Measurements from ENCODE around the gene H2AZ2. TPM values are rescaled to one million over a fixed set of nuclear protein-coding genes. Genes with fewer than 3 reads are reported as not detected.
"Not testable (repeated sequence)": the region's sequence is repeated elsewhere in the genome, so short reads cannot be mapped to it uniquely, and the experiment has no call there.

Gene H2AZ2
- total RNA-seq (2014; rRNA removed; shearing (Covaris generic)): 822 and 1,026 TPM in 2 replicates

DNA sequence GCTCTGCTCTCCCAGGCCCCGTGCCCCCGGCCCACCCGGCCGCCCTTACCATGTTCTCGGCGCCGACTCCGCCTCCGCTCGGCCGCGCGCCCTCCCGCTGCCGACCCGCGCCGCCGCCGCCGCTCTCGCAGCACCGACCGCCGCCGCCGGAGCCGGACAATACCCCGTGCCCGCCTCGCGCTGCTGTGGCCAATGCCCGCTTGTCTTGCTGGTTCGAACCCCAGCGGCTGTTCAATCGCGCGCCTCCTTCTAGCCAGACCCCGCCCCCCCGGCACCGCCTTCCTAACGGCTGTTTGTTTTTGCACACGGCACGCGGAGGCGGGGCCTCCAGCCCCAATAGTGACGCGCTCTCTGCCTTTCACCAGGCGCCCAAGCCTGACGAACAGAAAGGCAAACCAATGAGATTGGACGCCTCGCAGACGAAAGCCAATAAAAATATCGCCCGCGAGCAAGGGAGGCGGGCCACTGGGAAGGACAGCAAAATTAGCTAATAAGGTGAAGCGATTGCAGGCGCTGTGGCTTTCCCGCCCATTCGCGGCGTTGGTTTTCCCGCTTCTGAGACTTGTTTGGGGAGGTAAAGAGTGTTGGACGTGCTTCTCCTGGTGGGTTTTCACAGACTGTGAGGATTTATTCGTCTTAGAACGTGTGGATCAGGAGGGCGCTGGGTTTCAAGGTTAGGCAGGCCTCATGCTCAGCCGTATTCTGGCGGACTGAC lies at the start of gene H2AZ2:
TSS of gene H2AZ2 (minus strand) at position 168 of the 715 bp plus-strand sequence. CDS start at position 52, 116 bp downstream.
- DNase-seq (ENCODE audit: low read depth): peak; percentile 100

DNA sequence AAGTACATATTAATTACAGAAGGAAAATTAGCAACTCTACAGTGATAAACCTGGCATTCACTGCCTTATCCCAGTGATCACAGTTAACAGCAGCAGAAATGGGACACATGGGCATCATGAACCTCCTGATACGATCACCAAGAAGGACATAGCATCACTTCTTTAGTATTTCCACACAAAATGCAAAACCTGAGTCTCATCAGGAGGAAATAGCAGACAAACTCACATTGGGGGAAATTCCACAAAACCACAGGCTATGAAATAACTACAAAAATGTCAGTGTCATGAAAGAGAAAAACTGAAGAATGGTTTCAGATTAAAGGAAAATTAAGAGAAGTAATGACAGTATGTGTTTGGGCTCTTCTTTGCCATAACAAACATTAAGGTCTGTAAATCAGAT lies 49.4 kb upstream of the H2AZ2 start:
- DNase-seq (ENCODE audit: low read depth): no peak

DNA sequence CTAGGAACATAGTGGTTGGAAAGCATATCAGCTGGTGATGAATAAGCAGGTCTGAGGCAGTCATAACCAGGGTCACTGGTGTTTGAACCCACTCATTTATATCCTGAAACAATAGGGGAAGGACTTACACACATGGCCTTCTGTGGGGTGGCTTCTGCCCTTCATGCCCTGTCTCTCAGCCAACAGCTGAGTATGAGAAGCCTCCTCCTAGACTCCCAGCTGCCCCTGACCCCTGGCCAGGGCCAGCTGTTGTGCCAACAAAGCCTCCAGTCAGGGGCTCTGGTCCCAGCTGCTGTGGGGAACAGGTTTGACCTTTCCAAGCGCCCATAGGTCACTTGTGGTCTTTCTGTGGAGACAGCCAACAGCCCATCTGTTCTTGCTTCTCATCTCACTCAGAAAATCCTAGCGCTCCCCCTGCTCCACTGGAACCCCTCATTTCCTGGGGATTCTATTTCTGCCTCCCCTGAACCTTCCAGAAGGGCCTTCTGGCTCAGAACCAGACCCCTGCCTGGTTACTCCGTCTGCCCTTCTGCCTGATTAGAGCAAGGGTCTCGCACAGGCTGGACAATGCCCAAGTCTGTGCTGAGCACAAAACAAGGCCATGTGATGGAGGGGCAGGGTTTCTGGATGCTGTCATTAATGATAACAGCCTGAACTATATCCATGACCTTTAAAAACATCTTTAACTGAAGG lies 47.1 kb upstream of the H2AZ2 start:
- peak; percentile 48 for DNase-seq (ENCODE audit: low read depth)

DNA sequence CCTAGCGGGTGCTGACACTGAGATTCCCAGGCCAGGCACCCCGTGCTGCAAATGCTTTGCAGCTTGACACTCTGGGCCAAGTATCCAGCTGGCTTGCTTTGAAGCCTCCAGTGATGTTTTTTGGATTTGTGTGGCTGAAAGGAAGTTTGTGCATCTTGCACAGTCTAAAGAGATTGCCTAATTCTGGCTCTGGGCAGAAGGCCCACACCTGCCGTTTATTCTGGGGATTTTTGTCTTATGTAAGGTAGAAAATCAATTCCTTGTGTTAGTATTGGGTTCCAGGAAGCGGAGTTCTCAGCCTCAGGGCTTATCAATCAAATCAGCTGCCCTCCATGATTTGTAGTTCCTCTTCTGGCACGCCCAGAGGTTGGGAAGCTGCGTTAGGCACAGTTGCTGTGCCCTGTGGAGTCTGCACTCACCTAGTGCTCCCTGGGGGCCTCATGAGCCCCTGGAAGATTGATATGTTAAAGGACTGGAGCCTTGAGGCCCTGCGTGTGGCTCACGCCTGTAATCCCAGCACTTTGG lies 45.9 kb upstream of the H2AZ2 start:
- DNase-seq (ENCODE audit: low read depth): no peak

DNA sequence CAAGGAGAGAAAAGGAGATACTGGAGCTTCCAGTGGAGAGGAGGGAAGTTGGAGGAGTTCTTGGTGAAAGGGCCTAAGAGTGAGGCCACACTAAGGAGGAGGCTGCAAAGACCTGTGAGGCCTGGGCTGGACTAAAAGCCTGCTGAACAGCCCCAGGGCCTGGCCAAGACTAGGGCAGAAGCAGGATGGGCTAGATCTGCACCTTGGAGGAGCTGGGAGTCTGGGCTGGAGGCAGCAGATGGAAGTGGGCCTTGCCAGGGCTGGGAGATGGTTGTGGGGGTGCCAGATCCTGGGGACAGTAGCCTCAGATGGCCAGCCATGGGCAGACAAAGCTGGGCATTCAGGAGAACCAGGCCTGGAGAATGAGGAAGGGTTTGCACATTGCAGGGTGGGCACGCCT lies 43.9 kb upstream of the H2AZ2 start:
- no peak for DNase-seq (ENCODE audit: low read depth)

DNA sequence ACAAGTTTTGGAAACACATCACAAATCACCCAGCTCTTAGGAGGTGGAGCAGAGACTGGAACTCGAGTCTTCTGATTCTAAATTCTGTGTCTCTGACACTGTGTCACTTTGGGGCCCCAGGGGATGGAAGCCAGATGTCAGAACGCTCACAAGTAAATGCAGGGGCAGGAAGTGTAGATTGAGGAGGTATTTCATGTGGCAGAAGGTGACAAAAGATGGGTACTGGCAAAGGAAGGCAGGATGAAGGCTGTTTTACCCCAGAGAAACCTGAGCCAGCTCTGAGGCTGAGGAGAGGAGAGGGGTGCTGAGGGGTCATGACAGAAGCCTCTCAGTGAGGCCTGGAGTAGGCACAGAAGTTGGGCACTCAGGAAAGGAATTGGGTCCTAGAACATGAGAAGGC lies 43.5 kb upstream of the H2AZ2 start:
- no peak for DNase-seq (ENCODE audit: low read depth)

DNA sequence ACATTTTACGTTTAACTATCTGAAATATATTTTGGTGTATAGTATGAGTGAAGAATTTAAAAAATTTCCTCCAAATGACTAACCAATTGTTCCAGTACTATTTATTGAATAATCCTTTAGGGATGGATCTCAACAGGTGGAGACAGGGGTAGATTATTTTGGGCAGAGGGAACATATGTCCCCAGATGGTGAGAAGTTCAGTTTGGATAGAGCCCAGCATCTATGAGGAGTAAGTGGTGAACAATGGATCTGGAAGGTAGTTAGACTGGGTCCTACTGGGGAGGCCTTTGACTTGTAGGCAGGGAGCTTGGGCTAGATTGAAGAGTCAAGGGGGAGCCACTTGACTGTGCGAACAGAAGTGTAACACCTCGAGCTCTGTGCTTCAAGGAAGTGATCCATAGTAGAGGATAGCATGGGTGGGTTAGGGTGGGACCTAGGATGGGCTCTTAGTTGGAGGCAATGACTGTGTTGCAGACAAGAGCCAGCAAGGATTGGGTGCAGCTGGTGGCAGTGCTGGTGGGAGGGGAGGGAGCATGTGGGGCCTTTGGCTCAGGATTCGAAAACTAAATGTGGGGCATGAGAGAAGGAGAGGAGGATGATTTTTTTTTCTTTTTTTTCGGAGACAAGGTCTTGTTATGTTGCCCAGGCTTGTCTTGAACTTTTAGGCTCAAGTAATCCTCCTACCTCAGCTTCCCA lies 41.3 kb upstream of the H2AZ2 start:
- no peak for DNase-seq (ENCODE audit: low read depth)

DNA sequence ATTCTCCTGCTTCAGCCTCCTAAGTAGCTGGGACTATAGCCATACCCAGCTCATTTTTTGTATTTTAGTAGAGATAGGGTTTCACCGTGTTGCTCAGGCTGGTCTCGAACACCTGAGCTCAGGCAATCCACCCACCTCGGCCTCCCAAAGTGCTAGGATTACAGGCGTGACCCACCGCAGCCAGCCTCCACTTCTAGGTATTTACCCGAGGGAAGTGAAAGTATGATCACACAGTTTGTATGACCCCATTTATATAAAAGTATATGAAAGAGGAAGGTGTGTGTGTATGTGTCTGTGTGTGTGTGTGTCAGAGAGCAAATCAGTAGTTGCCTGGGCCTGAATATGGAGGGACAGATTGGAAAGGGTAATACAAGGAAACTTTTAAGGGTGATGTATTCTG lies 39.4 kb upstream of the H2AZ2 start:
- DNase-seq (ENCODE audit: low read depth): no peak

DNA sequence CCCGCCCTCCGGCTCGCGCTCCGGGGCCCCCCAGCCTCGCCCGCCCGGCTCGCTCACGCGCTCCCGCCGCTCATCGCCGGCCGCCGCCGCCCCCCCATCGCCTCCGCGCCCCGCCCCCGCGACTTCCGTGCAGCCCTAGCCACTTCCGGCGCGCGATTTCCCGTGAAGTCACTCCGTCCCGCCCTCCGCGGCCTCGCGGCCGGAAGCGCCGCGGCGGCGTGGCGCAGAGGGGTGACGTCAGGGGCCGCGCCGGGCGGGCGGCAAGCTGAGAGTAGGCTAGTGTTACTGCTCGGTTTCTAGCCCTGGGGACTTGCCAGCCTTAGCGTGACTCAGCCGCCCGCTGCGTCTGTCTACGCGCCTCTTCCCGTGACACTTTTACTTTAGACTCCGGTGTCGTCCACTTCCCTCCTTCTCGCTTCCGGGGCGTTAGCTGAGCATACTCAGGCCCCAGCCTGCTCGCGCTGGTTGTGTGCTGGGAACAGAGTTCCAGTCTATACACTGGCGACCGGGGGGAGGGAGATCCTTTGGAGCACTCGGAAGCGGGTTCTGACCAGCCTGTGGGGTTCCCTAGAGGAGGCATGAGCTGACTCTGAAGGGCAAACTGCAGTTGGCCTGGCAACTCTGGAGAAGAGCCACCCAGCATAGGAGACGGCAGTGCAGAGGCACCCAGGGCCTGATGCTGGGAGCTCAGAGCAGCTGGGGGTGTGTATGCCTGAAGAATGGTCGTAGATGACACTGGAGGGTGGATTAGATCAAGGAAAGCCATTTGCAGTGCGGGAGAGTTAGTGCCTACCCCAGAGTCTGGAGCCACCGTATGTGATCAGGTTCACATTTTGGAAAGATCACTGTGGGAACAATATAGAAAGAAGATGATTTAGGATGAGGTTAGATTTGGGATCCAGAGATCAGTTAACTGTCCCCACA lies 37.8 kb upstream of the H2AZ2 start, which contains the start of gene PURB:
TSS of gene PURB (minus strand) at position 137 of the 924 bp plus-strand sequence. CDS start 182 bp downstream, outside the sequence.
- DNase-seq (ENCODE audit: low read depth): peak; percentile 100

DNA sequence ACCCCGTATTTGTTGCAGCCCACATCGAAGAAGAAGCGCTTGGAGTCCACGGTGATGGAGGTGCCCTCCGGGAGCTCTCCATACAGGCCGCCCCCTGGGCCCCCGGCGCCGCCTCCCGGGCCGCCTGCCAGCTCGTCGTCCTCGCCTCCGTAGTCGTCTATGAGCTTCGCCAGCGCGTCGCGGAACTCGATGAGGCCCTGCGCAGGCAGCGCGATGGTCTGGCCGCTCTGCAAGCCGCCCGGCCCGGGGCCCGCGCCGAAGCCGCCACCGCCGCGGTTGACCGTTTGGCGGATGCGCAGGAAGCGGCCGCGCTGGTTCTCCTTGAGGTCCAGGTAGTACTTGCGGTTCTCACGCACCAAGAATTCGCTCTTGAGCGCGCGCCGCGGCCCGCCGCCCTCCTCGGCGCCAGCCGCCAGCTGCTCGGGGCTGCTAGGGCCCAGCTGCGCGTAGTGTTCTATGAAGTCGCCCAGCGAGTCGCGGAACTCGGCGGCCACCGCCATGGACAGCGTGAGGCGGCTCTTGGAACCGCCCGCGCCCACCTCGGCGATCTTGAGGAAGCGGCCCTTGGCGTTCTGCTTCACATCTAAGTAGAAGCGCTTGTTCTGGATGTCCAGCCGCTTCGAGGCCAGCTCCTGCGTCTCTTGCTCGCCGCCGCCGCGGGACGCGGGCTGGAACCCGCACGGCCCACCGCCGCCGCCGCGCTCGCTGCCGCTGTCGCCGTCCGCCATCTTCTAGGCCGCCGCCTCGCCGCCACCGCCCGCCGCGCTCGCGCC lies 36.9 kb upstream of the H2AZ2 start:
- DNase-seq (ENCODE audit: low read depth): peak; percentile 79

DNA sequence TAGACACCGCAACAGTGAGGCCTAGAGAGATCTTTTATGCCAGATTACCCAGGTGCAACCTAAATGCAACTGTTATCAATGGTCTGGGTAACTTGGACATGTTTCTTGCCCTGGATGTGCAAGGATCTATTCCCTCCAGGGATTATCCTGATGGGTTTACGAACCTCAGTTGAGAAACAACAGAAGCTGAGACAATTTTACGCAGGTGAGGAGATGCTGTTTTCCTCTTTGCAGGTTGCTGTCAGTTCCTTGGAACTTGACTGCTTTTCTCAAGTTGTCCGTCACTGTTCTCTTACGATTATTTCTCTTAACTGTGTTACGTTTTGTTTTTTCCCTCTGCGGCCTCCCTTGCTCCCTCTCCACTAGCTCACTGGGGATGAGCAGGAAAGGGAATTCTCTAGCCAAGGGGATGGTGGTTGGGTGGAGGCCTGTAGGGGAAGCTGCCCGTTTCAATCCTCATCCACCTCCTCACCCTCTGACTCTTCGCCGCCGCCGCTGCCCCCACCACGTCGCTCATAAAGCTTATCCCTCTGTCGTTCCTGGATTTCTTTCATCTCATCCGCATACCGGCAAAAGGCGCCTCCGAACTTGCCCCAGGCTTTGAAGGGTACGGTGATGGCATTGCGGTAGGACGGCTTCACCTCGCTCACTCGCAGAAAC lies 36.2 kb upstream of the H2AZ2 start:
- DNase-seq (ENCODE audit: low read depth): no peak

DNA sequence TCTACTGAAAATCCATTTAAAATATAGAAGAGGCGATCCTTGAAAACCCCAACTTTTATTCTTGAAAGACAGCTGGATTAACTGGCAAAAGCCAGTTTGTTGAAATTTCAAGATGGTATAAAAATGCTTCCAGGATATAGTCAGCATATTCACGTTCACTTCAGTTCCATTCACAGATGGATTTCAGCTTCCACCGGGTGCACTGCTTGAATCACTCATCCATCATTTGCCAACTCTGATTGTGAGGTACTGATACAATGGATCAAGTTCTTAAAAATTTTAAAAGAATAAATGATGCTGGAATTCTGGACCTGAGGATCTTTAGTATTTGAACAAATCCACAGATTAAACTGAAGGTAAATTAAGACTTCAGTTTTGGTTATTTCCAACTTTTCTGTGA lies 35.0 kb upstream of the H2AZ2 start:
- peak; percentile 22 for DNase-seq (ENCODE audit: low read depth)

DNA sequence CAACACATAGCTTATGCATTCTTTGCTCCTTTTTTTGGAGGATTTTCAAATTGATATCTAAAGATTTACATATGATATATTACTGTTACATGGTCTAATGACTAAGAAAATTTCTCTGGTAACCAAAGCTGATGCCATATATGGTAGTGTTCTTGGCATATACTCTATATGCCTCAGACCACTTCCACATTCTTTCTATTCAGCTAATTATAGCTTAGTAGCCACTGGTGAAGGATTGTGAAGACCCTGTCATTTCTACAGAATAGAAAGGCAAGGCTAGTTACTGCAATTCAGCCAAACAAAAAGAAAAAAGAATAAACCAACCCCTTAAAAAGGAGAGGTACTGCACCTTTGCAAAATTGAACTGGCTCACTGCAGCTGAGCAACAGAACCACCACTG lies 33.7 kb upstream of the H2AZ2 start:
- peak; percentile 84 for DNase-seq (ENCODE audit: low read depth)

DNA sequence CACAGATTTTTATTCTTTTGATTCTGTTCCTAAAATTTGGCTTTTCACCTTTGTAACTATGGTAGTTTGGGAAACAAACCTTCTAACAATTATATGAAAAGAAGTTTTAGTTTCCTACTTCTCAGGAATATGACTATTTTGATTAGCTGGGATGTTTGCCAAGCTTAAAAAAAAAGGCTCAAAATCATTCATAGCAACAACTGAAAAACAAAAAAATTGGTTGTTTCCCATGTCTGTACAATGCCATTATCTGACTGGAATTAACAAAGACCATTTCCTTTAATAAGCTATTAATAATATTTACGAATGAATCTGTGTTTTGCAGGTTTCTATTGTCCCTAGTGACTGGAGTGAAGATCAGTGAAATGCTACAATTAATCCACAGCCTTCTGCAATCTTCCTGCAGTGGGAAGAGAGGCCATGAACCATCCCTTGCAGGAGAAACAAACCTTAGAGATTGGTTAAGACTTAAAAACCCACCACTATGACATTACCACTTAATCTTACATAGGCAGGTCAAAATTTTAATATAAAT lies 33.2 kb upstream of the H2AZ2 start:
- DNase-seq (ENCODE audit: low read depth): no peak

DNA sequence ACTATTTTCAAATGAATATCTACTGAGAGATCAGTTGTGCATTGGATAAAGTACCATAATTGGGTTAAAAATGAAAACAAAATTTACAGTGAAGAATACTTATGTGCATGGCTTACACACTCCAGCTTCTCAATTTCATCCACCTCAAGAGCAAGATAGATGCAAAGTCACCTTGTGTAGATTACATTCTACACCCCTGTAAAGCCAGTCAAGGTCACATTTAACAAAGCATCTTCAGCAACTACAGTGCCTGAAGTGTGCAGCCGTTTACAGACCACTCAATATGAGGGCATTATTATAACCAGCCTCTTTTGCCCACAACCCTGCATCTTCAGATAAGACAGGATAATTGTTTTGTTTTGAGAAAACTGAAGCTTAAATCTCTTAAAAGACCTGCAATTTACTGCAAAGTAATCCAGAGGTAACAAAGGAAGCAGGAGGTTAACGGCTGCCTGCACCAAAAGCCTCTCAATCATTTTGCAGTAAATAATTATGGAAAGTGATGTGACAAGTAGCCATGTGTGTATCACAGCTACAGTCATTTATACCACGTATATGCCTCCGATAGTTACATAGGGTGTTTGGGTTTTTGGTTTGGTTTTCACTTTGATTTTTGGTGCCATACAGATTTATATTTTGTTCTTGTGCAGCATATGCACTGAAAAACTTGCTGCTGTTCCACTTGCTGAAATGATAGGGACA lies 32.6 kb upstream of the H2AZ2 start:
- no peak for DNase-seq (ENCODE audit: low read depth)

DNA sequence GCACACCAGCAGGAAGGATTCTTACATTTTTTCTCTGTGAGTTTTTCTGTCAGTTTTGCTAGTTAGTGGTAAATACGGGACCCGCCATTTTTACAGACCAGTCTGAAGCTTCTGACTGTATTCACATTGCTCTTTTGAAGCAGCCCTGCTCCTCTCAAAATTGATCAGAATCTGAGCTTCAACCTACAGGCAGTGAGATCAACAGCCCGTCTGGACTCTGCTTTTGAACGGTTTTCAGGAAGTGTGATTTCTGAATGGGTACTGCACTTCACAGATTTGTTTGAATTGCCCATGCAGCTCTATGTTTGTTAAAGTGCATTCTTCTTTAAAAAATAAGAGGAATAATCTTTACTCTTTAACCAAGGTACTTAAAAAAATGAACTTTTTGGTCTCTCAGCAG lies 28.5 kb upstream of the H2AZ2 start:
- no peak for DNase-seq (ENCODE audit: low read depth)

DNA sequence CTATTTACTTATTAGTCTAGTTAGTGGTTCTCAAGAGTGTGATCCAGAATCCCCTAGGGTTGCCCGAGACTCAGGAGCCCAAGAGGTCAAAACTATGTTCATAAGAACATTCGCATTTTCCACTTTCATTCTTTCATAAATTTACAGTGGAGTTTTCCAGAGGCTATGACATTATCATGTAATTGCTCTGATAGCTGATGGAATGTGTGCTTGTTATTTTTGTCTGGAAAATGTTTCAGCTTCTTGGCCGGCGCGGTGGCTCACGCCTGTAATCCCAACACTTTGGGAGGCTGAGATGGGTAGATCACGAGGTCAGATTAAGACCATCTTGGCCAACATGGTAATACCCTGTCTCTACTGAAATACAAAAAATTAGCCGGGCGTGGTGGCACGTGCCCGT lies 27.4 kb upstream of the H2AZ2 start:
- DNase-seq (ENCODE audit: low read depth): no peak

DNA sequence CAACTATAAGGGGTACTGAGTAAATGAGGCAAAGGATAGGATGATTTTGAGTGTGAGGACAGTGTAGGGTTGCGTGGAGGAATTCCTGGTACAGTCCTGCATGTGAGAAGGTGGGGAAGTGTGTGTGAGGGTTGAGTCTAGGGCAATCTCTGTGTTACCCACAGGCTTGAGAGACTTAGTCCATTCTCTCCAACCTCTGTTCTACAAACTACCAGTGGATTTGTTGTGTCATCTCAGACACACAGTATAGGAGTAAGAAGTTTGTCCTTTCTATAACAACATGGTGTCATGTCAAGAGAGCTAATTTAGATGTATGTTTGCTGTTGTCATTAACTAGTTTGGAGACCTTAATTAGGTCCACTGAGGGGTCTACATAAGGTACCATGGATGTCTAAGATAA lies 24.9 kb upstream of the H2AZ2 start:
- no peak for DNase-seq (ENCODE audit: low read depth)

DNA sequence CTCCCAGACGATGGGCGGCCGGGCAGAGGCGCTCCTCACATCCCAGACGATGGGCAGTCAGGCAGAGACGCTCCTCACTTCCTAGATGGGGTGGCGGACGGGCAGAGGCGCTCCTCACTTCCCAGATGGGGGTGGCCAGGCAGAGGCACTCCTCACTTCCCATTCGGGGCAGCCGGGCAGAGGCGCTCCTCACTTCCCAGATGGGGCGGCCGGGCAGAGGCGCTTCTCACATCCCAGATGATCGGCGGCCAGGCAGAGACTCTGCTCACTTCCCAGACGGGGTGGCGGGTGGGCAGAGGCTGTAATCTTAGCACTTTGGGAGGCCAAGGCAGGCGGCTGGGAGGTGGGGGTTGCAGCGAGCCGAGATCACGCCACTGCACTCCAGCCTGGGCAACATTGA lies 24.0 kb upstream of the H2AZ2 start:
- DNase-seq (ENCODE audit: low read depth): not testable (repeated sequence)
